GM19395 (cell line): Measurements from ENCODE around the gene APOL1.

ENCODE experiments used
- ATAC-seq: cut with Tn5 transposase; IDR thresholded peaks from one replicate; pipeline ENCODE4 v1.9.1; 2021; ENCODE audit warnings: mild to moderate bottlenecking, moderate library complexity; ENCODE audit not compliant: unreplicated experiment

The APOL1 gene

GRCh38 chr22:36305813-36306212 lies 52.9 kb downstream of the APOL1 start:
- ATAC-seq, result no peak

GRCh38 chr22:36306227-36306626 lies 53.3 kb downstream of the APOL1 start:
- no peak for ATAC-seq

- no peak for ATAC-seq
These were observed 55.9 kb downstream of the APOL1 start for GRCh38 chr22:36308880-36309279.

- ATAC-seq, result no peak
These were observed 58.6 kb downstream of the APOL1 start for GRCh38 chr22:36311386-36312085.

DNA sequence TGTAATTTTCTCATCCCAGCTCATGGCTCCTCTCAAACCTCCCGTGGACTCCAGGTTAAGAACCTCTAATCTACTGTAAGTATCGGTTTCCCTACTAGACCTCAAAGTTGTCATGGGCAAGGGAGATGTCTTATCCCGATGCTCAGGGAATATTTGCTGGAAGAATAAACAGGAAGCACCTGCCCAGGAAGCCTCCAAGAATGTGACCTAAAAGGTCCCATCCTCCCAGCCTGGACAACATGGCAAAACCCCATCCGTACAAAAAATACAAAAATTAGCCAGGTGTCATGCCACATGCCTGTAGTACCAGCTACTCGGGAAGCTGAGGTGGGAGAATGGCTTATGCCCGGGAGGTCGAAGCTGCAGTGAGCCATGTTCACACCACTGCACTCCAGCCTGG lies 62.4 kb downstream of the APOL1 start:
- ATAC-seq, result no peak

DNA sequence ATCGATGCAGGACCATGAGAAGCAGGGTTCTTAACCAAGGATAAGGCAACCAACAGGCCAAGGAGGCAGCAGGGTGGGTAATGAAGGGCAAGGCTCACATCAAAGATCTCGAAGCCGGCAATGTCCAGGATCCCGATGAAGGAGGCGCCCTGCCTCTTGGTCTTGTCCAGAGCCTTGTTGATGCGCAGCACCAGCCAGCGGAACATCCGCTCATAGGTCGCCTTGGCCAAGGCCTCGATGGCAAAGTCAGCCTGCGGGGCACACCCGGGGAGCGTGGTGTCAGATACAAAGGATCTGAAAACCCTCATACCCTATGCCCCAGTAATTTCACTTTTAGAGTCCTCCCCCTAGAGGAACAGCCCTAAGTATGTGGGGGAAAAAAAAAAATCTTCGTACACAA lies 63.5 kb downstream of the APOL1 start:
- ATAC-seq, result no peak
